ENCODE measurements around the gene MAP2.

The MAP2 gene

DNA sequence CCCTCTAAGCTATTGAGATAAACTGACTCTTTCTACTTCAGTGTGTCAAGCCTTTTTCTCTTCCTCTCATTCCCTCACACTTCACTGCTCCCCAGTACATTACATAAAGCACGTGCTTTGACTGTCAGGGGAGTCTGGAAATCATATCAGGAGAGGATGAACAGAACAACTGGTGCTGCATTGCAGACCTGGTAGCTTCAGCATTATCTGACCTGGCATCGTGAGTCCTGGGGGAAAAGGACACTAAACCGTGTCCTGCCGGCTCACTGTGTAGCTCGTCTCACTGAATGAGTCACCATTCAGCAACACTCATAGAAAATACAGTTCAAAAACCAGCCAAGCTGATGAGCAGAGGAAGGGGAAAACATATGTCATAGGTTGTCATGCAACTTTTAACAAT lies 239.3 kb downstream of the MAP2 start:
- DNase-seq (ENCODE audit: low spot score) = peak; percentile 24
- POLR2A ChIA-PET (ENCODE audit: low non-redundant PET) = no interaction called here
- TF ChIP-seq, protein P1, sequence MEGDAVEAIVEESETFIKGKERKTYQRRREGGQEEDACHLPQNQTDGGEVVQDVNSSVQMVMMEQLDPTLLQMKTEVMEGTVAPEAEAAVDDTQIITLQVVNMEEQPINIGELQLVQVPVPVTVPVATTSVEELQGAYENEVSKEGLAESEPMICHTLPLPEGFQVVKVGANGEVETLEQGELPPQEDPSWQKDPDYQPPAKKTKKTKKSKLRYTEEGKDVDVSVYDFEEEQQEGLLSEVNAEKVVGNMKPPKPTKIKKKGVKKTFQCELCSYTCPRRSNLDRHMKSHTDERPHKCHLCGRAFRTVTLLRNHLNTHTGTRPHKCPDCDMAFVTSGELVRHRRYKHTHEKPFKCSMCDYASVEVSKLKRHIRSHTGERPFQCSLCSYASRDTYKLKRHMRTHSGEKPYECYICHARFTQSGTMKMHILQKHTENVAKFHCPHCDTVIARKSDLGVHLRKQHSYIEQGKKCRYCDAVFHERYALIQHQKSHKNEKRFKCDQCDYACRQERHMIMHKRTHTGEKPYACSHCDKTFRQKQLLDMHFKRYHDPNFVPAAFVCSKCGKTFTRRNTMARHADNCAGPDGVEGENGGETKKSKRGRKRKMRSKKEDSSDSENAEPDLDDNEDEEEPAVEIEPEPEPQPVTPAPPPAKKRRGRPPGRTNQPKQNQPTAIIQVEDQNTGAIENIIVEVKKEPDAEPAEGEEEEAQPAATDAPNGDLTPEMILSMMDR (conservative IDR thresholded peaks at IDR 0.05; ENCODE audit: low read depth) = no peak
- no peak overlapping the region for H3K27ac ChIP-seq
- CTCF ChIA-PET = no interaction called here

DNA sequence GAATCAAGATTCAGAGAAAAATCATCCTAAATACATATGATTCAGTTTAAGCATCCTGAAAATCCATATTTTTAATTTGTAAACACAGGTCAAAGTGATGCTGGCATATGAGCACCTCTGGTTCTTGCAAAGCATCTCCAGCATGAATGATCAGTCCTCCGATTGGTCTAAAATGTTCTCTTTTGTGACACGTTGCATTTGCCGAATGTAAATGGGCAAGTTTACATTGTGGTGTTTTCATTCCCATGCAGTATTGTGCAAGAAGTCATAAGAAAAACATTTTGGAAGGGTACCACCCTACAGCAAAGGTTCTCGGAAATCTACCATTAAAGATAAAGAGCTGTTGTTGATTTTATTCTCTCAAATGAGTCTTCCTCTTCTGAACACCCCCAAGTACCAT lies 239.8 kb downstream of the MAP2 start:
- POLR2A ChIA-PET (ENCODE audit: low non-redundant PET) = no interaction called here
- no peak overlapping the region for H3K27ac ChIP-seq
- TF ChIP-seq, protein P1 (conservative IDR thresholded peaks at IDR 0.05; ENCODE audit: low read depth) = no peak
- CTCF ChIA-PET = interaction anchor here (0.7 kb wide), 1 partner anchor 329 kb away, joined by 3 read pairs; no protein-coding TSS in a partner anchor
- DNase-seq (ENCODE audit: low spot score) = no peak

DNA sequence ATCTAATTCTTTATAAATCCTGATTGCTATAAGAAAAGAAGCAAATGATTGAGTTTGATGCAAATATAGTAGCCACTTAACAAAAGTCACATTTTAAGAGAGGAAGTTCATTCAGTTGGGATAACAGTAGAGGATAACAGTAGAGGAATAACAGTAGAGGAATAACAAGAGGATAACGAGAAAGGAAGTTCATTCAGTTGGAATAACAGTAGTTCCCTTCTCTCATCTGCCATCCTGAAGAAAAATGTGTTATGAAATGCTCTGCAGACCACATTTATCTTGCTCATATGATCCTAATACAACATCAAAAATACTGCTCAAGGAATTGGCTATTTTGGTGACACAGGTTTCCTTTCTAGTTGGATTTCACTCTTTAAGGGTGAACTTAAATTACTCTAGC lies 242.4 kb downstream of the MAP2 start:
- ChIA-PET CTCF (no interaction called here), POLR2A (ENCODE audit: low non-redundant PET) (no interaction called here)
- no peak for DNase-seq (ENCODE audit: low spot score)
- TF ChIP-seq, protein P1 (conservative IDR thresholded peaks at IDR 0.05; ENCODE audit: low read depth) = no peak
- H3K27ac ChIP-seq = no peak overlapping the region

DNA sequence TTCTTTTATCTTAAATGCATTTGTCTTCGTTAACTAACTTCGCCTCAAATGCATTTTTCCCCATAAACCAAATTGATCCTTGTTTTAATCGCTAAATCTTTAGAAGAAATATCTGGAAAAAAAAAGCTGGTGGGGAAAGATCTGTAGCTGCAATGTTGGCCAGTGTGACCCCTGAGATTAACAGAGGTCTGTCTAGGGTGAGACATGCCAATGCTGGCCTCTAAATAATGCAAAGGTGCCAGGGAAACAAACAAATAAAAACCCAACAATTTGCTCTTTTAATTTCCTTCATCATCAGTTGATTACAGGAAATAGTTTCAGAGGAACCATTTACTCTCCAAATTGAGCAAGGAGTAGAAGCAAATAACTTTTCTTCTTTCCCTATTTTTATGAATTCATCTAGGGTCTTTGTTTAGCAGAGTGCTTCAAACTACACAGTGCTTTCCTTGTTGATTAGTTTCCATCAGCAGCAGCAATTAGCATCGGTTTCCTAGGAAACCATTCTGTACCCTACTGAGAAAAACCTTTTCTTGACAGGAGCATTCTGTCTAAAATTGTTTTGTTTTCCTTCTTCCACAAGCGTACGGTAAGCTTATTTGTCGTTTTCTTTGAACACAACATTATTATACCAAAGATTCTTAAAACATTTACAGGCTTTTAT lies 247.3 kb downstream of the MAP2 start:
- ChIA-PET POLR2A (ENCODE audit: low non-redundant PET) (no interaction called here), CTCF (interaction anchor here (0.6 kb wide), 1 partner anchor 226 kb away, joined by 4 read pairs; no protein-coding TSS in a partner anchor)
- TF ChIP-seq, protein P1 (conservative IDR thresholded peaks at IDR 0.05; ENCODE audit: low read depth) = no peak
- no peak overlapping the region for H3K27ac ChIP-seq
- no peak for DNase-seq (ENCODE audit: low spot score)

DNA sequence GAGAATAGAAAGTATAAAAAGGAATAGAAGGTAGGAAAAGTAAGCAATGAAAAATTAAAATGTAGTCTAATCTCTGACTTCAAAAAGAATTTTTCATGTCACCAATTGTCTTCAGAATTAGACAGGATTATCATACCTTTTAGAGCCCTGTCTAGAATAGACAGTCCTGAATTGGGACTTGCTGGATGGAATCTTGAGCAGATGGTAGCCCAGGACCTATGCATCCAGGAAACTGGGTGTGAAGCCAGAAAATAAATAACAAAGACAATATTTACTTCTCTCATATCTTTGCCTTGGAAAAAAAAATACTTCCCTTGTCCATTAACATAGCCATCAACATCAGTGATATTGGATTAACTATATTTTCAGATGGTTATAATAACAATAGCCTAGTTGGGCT lies 250.0 kb downstream of the MAP2 start:
- TF ChIP-seq, protein P1 (conservative IDR thresholded peaks at IDR 0.05; ENCODE audit: low read depth) = no peak
- CTCF ChIA-PET = no interaction called here
- POLR2A ChIA-PET (ENCODE audit: low non-redundant PET) = no interaction called here
- no peak for DNase-seq (ENCODE audit: low spot score)
- H3K27ac ChIP-seq = no peak overlapping the region

DNA sequence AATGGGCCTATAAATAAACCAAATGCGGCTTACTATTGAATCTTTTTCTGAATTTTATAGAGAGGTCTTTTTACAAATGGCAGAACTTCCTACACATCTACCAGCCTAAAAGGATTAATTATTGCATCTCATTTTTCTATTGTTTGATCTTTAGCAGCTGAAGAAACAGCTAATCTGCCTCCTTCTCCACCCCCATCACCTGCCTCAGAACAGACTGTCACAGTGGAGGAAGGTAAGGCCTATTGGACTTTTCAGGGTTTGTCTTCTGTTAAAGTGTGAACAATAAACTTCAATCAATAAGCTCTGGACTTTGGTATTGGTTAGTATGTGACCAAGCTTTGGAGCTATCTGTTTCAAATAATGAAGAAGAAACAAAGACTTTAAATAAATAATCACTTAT lies 256.7 kb downstream of the MAP2 start:
- ChIA-PET POLR2A (ENCODE audit: low non-redundant PET) (no interaction called here), CTCF (no interaction called here)
- no peak for DNase-seq (ENCODE audit: low spot score)
- no peak overlapping the region for H3K27ac ChIP-seq
- TF ChIP-seq, protein P1 (conservative IDR thresholded peaks at IDR 0.05; ENCODE audit: low read depth) = no peak

Data from RWPE1 (cell line).